GM19455 (cell line): ENCODE results near the gene SLX9.

Source experiments
- ATAC-seq: cut with Tn5 transposase; IDR thresholded peaks from one replicate; pipeline ENCODE4 v1.9.1; 2021; ENCODE audit not compliant: unreplicated experiment

The SLX9 gene

GRCh38 chr21:44999972-45000636 is 60.3 kb downstream of the SLX9 start:
- no peak for ATAC-seq

- ATAC-seq, result no peak
These were observed 60.9 kb downstream of the SLX9 start for GRCh38 chr21:45000637-45001133.

GRCh38 chr21:45001134-45002095 is 61.6 kb downstream of the SLX9 start:
- no peak for ATAC-seq

- ATAC-seq, result no peak
These were observed 62.8 kb downstream of the SLX9 start for GRCh38 chr21:45002381-45003204.

GRCh38 chr21:45003331-45004058 is 63.7 kb downstream of the SLX9 start:
- no peak for ATAC-seq

GRCh38 chr21:45004059-45004422 is 64.2 kb downstream of the SLX9 start:
- ATAC-seq, result no peak

- ATAC-seq, result no peak
These were observed 64.8 kb downstream of the SLX9 start for GRCh38 chr21:45004481-45005247.

- no peak for ATAC-seq
These were observed 66.8 kb downstream of the SLX9 start for GRCh38 chr21:45006536-45007095.

- no peak for ATAC-seq
These were observed 69.8 kb downstream of the SLX9 start for GRCh38 chr21:45009616-45010015.

- no peak for ATAC-seq
These were observed 70.3 kb downstream of the SLX9 start for GRCh38 chr21:45010096-45010495.

- ATAC-seq, result no peak
These were observed 71.0 kb downstream of the SLX9 start for GRCh38 chr21:45010860-45011259.

- no peak for ATAC-seq
These were observed 71.6 kb downstream of the SLX9 start for GRCh38 chr21:45011426-45011825.

GRCh38 chr21:45011911-45012661 is 72.3 kb downstream of the SLX9 start:
- no peak for ATAC-seq

GRCh38 chr21:45012662-45013259 is 72.9 kb downstream of the SLX9 start:
- no peak for ATAC-seq

GRCh38 chr21:45013260-45013841 is 73.5 kb downstream of the SLX9 start:
- ATAC-seq, result no peak

GRCh38 chr21:45014747-45015468 is 75.1 kb downstream of the SLX9 start:
- no peak for ATAC-seq

GRCh38 chr21:45015469-45015860 is 75.6 kb downstream of the SLX9 start:
- ATAC-seq, result no peak
